WTC11 (cell line): ENCODE data around the gene HS3ST4. TPM values are rescaled to one million over a fixed set of nuclear protein-coding genes. Genes with fewer than 3 reads are reported as not detected.

Experiments
- ATAC-seq: fragments of 200-7000 bp; cut with Tn5 transposase; 2 replicates; pipeline ENCODE4 v1.10.0; 2021; ENCODE audit warnings: mild to moderate bottlenecking, moderate library complexity
- CTCF ChIA-PET: fragments of 300-600 bp; sonication (Branson Sonifier 250); formaldehyde crosslinking; loops from one replicate; lab custom pipeline; 2021; ENCODE audit warnings: antibody characterized with exemption; lab: Charles Lee
- POLR2A ChIA-PET: fragments of 350-600 bp; sonication (Branson Sonifier 250); formaldehyde crosslinking; loops from one replicate; lab custom pipeline; 2021; ENCODE audit warnings: antibody characterized with exemption; lab: Charles Lee
- DNase-seq: peaks from one replicate; pipeline ENCODE4 v3.0.0; 2021; ENCODE audit warnings: low spot score
- H3K27ac Mint-ChIP-seq: 2 replicates; pipeline ENCODE4 v1.8.0; 2021; ENCODE audit warnings: mixed read lengths
- H3K27me3 Mint-ChIP-seq: 2 replicates; pipeline ENCODE4 v1.8.0; 2021; ENCODE audit warnings: low read depth, mild to moderate bottlenecking, moderate library complexity, mixed read lengths
- H3K36me3 Mint-ChIP-seq: 2 replicates; pipeline ENCODE4 v1.8.0; 2021; ENCODE audit warnings: mixed read lengths
- H3K4me1 Mint-ChIP-seq: 2 replicates; pipeline ENCODE4 v1.8.0; 2022; ENCODE audit warnings: mixed read lengths
- H3K4me3 Mint-ChIP-seq: 2 replicates; pipeline ENCODE4 v1.8.0; 2021; ENCODE audit warnings: mild to moderate bottlenecking, moderate library complexity, mixed read lengths
- H3K9me3 Mint-ChIP-seq: 2 replicates; pipeline ENCODE4 v1.8.0; 2021; ENCODE audit warnings: mixed read lengths
- CBFB ChIP-seq: sonication (generic); formaldehyde crosslinking; IDR thresholded peaks from 2 replicates; pipeline ENCODE4 v1.8.1; 2022; ENCODE audit warnings: mild to moderate bottlenecking, low read depth, missing genetic modification reagents
- ELF4 ChIP-seq: sonication (generic); formaldehyde crosslinking; IDR thresholded peaks from 2 replicates; pipeline ENCODE4 v1.8.1; 2022; ENCODE audit warnings: low read depth, mild to moderate bottlenecking, moderate library complexity, missing genetic modification reagents
- FOXK1 ChIP-seq: sonication (generic); formaldehyde crosslinking; IDR thresholded peaks from 2 replicates; pipeline ENCODE4 v1.8.0; 2022; ENCODE audit warnings: mild to moderate bottlenecking, moderate library complexity, missing genetic modification reagents
- NR3C1 ChIP-seq: sonication (generic); formaldehyde crosslinking; conservative IDR thresholded peaks from 2 replicates; pipeline ENCODE4 v1.8.1; 2023; ENCODE audit warnings: low read depth, mild to moderate bottlenecking, missing genetic modification reagents
- RELA ChIP-seq: sonication (generic); formaldehyde crosslinking; IDR thresholded peaks from 2 replicates; pipeline ENCODE4 v1.8.1; 2022; ENCODE audit warnings: missing genetic modification reagents, mild to moderate bottlenecking, borderline replicate concordance
- SP1 ChIP-seq: sonication (generic); formaldehyde crosslinking; conservative IDR thresholded peaks from 2 replicates; pipeline ENCODE4 v1.8.1; 2022; ENCODE audit warnings: missing genetic modification reagents
- TEAD1 ChIP-seq: sonication (generic); formaldehyde crosslinking; IDR thresholded peaks from 2 replicates; pipeline ENCODE4 v1.8.0; 2022; ENCODE audit warnings: mild to moderate bottlenecking, missing genetic modification reagents
- TEAD4 ChIP-seq: sonication (generic); formaldehyde crosslinking; IDR thresholded peaks from 2 replicates; pipeline ENCODE4 v1.8.0; 2022; ENCODE audit warnings: mild to moderate bottlenecking, missing genetic modification reagents
- TP53 ChIP-seq: sonication (generic); formaldehyde crosslinking; IDR thresholded peaks from 2 replicates; pipeline ENCODE4 v1.8.1; 2023; ENCODE audit warnings: mild to moderate bottlenecking, missing genetic modification reagents
- ZNF232 ChIP-seq: sonication (generic); formaldehyde crosslinking; IDR thresholded peaks from 2 replicates; pipeline ENCODE4 v1.8.0; 2022; ENCODE audit warnings: mild to moderate bottlenecking, missing genetic modification reagents
- ZNF317 ChIP-seq: sonication (generic); formaldehyde crosslinking; IDR thresholded peaks from 2 replicates; pipeline ENCODE4 v1.8.1; 2023; ENCODE audit warnings: low read depth, mild to moderate bottlenecking, moderate library complexity, missing genetic modification reagents, borderline replicate concordance
- ZNF423 ChIP-seq: fragments of 250-450 bp; sonication (Bioruptor Pico); IDR thresholded peaks from 2 replicates; pipeline ENCODE4 v2.1.2; 2022; ENCODE audit warnings: mild to moderate bottlenecking, moderate library complexity
- total RNA-seq: library from RNA; stranded (reverse); gene quantifications from 3 replicates; pipeline ENCODE4 v1.2.3, GENCODE V29; 2021
- TF ChIP-seq, protein P1 (sequence below): sonication (generic); formaldehyde crosslinking; IDR thresholded peaks from 2 replicates; pipeline ENCODE4 v1.8.1; 2022; ENCODE audit warnings: low read depth, missing genetic modification reagents, borderline replicate concordance
- TF ChIP-seq, protein P2 (sequence below): fragments of 250-450 bp; sonication (Bioruptor Pico); IDR thresholded peaks from 2 replicates; pipeline ENCODE4 v2.1.2; 2022; ENCODE audit warnings: mild to moderate bottlenecking, moderate library complexity
- TF ChIP-seq, protein P3 (sequence below): sonication (generic); formaldehyde crosslinking; IDR thresholded peaks from 2 replicates; pipeline ENCODE4 v1.8.0; 2022; ENCODE audit warnings: mild to moderate bottlenecking, missing genetic modification reagents
- TF ChIP-seq, protein P4 (sequence below): sonication (generic); formaldehyde crosslinking; IDR thresholded peaks from 2 replicates; pipeline ENCODE4 v1.8.1; 2023; ENCODE audit warnings: mild to moderate bottlenecking, moderate library complexity, missing genetic modification reagents
- TF ChIP-seq, protein P5 (sequence below): sonication (generic); formaldehyde crosslinking; IDR thresholded peaks from 2 replicates; pipeline ENCODE4 v1.8.1; 2023; ENCODE audit warnings: mild to moderate bottlenecking, missing genetic modification reagents, moderate library complexity
- TF ChIP-seq, protein P6 (sequence below): fragments of 250-450 bp; sonication (Bioruptor Pico); IDR thresholded peaks from 2 replicates; pipeline ENCODE4 v1.9.0; 2021; ENCODE audit warnings: moderate library complexity, mild to moderate bottlenecking, inconsistent platforms, borderline replicate concordance
- TF ChIP-seq, protein P7 (sequence below): sonication (generic); formaldehyde crosslinking; IDR thresholded peaks from 2 replicates; pipeline ENCODE4 v1.8.0; 2022; ENCODE audit warnings: missing genetic modification reagents

The HS3ST4 gene
- total RNA-seq, 1 experiment from 2014 or later: 5.4 TPM

DNA sequence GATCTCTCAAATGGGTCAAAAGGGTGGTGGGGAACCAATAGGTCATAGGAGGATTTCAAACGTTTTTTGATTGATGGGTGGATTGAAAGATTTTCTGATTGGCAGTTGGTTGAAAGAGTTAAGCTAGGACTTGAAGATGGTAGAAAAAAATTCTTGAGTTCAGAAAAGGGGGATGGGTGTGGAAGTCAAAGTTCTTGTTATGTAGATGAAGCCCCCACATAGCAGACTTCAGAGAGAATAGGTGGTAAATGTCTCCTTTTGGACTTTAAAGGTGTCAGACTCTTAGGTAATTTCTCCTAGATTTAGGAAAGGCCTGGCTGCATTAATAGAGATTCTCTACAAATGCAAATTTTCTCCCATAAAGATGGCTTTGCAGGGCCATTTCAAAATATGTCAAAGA, 163.3 kb downstream of the HS3ST4 start (continued):
- TF ChIP-seq, protein P1, sequence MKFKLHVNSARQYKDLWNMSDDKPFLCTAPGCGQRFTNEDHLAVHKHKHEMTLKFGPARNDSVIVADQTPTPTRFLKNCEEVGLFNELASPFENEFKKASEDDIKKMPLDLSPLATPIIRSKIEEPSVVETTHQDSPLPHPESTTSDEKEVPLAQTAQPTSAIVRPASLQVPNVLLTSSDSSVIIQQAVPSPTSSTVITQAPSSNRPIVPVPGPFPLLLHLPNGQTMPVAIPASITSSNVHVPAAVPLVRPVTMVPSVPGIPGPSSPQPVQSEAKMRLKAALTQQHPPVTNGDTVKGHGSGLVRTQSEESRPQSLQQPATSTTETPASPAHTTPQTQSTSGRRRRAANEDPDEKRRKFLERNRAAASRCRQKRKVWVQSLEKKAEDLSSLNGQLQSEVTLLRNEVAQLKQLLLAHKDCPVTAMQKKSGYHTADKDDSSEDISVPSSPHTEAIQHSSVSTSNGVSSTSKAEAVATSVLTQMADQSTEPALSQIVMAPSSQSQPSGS (CRISPR knock-in tag): no peak
- TF ChIP-seq ELF4 (CRISPR knock-in tag): no peak
- no peak for TF ChIP-seq CBFB (CRISPR knock-in tag)
- TF ChIP-seq RELA (CRISPR knock-in tag): no peak
- no peak for TF ChIP-seq TP53
- TF ChIP-seq, protein P2, sequence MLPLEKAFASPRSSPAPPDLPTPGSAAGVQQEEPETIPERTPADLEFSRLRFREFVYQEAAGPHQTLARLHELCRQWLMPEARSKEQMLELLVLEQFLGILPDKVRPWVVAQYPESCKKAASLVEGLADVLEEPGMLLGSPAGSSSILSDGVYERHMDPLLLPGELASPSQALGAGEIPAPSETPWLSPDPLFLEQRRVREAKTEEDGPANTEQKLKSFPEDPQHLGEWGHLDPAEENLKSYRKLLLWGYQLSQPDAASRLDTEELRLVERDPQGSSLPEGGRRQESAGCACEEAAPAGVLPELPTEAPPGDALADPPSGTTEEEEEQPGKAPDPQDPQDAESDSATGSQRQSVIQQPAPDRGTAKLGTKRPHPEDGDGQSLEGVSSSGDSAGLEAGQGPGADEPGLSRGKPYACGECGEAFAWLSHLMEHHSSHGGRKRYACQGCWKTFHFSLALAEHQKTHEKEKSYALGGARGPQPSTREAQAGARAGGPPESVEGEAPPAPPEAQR (CRISPR knock-in tag): no peak
- TF ChIP-seq, protein P3, sequence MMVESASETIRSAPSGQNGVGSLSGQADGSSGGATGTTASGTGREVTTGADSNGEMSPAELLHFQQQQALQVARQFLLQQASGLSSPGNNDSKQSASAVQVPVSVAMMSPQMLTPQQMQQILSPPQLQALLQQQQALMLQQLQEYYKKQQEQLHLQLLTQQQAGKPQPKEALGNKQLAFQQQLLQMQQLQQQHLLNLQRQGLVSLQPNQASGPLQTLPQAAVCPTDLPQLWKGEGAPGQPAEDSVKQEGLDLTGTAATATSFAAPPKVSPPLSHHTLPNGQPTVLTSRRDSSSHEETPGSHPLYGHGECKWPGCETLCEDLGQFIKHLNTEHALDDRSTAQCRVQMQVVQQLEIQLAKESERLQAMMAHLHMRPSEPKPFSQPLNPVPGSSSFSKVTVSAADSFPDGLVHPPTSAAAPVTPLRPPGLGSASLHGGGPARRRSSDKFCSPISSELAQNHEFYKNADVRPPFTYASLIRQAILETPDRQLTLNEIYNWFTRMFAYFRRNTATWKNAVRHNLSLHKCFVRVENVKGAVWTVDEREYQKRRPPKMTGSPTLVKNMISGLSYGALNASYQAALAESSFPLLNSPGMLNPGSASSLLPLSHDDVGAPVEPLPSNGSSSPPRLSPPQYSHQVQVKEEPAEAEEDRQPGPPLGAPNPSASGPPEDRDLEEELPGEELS: no peak

DNA sequence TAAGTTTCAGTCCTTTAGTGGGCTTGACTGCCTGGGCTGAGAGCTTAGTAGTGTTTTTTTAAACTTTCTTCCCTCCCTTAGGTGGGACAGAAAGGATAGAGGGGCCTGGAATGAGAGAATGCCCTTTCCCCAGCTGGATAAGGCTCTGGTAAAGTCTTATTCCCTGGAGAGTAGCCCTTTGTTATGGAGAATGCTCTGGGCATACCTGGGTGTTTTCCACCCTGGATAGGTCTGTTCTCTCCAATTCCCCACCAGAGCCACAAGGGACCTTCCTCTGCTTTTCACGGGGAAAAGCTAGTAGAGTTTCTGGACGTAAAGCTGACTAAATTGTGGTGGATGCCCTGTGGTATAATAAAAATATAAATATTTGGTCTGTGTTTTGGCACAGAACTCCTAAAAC, 164.1 kb downstream of the HS3ST4 start:
- peak; percentile 35 for DNase-seq
- no peaks in the 10 kb centered on the region for H3K9me3 Mint-ChIP-seq
- no peaks in the 10 kb centered on the region for H3K36me3 Mint-ChIP-seq
- ChIA-PET CTCF (interaction anchor here (0.9 to 2.1 kb wide), 5 partner anchors 22 to 1254 kb away, joined by 3 to 7 read pairs (median 4); no protein-coding TSS in a partner anchor), POLR2A (interaction anchor here (1.1 kb wide), 1 partner anchor 95 kb away, joined by 3 read pairs; no protein-coding TSS in a partner anchor)
- H3K27ac Mint-ChIP-seq: peak overlapping the region; percentile 98
- TF ChIP-seq, protein P4, sequence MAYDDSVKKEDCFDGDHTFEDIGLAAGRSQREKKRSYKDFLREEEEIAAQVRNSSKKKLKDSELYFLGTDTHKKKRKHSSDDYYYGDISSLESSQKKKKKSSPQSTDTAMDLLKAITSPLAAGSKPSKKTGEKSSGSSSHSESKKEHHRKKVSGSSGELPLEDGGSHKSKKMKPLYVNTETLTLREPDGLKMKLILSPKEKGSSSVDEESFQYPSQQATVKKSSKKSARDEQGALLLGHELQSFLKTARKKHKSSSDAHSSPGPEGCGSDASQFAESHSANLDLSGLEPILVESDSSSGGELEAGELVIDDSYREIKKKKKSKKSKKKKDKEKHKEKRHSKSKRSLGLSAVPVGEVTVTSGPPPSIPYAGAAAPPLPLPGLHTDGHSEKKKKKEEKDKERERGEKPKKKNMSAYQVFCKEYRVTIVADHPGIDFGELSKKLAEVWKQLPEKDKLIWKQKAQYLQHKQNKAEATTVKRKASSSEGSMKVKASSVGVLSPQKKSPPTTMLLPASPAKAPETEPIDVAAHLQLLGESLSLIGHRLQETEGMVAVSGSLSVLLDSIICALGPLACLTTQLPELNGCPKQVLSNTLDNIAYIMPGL: no peak
- TF ChIP-seq SP1 (no peak), ZNF423 (CRISPR knock-in tag) (peak; percentile 97), ZNF232 (CRISPR knock-in tag) (no peak), TEAD4 (CRISPR knock-in tag) (0 out of 2 replicates have a peak, but pooled peaks have one; percentile 22), TEAD1 (CRISPR knock-in tag) (peak; percentile 53; the same call in 1 of the 2 replicates)
- TF ChIP-seq, protein P5, sequence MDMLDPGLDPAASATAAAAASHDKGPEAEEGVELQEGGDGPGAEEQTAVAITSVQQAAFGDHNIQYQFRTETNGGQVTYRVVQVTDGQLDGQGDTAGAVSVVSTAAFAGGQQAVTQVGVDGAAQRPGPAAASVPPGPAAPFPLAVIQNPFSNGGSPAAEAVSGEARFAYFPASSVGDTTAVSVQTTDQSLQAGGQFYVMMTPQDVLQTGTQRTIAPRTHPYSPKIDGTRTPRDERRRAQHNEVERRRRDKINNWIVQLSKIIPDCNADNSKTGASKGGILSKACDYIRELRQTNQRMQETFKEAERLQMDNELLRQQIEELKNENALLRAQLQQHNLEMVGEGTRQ (CRISPR knock-in tag): no peak
- H3K27me3 Mint-ChIP-seq: no peaks in the 10 kb centered on the region
- peak; percentile 95 for ATAC-seq
- H3K4me3 Mint-ChIP-seq: peak overlapping the region; percentile 52
- peaks cover 65% of the 10 kb centered on the region for H3K4me1 Mint-ChIP-seq

DNA sequence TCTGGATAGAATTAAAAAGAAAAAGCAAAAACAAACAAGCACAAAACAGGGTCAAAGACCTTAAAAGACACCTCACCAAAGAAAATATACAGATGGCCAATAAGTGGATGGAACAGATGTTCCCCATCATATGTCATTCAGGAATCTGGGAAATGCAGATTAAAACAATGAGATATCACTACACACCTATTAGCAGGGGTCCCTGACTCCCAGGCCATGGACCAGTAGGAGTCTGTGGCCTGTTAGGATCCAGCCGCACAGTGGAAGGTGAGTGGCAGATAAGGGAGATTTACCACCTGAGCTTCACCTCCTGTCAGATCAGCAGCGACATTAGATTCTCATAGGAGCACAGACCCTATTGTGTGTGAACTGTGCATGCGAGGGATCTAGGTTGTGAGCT, 167.9 kb downstream of the HS3ST4 start:
- Mint-ChIP-seq H3K27me3 (no peaks in the 10 kb centered on the region), H3K36me3 (peaks cover 3% of the 10 kb centered on the region; the same call in 1 of the 2 replicates), H3K9me3 (peaks cover 13% of the 10 kb centered on the region), H3K4me3 (no peak overlapping the region), H3K4me1 (peaks cover 45% of the 10 kb centered on the region), H3K27ac (no peak overlapping the region)
- CTCF ChIA-PET: no interaction called here
- POLR2A ChIA-PET: no interaction called here
- no peak for ATAC-seq
- no peak for DNase-seq
- TF ChIP-seq FOXK1 (no peak), ZNF317 (CRISPR knock-in tag) (no peak), NR3C1 (CRISPR knock-in tag) (no peak)
- TF ChIP-seq, protein P6, sequence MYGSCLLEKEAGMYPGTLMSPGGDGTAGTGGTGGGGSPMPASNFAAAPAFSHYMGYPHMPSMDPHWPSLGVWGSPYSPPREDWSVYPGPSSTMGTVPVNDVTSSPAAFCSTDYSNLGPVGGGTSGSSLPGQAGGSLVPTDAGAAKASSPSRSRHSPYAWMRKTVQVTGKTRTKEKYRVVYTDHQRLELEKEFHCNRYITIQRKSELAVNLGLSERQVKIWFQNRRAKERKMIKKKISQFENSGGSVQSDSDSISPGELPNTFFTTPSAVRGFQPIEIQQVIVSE (CRISPR knock-in tag): no peak
- TF ChIP-seq, protein P7, sequence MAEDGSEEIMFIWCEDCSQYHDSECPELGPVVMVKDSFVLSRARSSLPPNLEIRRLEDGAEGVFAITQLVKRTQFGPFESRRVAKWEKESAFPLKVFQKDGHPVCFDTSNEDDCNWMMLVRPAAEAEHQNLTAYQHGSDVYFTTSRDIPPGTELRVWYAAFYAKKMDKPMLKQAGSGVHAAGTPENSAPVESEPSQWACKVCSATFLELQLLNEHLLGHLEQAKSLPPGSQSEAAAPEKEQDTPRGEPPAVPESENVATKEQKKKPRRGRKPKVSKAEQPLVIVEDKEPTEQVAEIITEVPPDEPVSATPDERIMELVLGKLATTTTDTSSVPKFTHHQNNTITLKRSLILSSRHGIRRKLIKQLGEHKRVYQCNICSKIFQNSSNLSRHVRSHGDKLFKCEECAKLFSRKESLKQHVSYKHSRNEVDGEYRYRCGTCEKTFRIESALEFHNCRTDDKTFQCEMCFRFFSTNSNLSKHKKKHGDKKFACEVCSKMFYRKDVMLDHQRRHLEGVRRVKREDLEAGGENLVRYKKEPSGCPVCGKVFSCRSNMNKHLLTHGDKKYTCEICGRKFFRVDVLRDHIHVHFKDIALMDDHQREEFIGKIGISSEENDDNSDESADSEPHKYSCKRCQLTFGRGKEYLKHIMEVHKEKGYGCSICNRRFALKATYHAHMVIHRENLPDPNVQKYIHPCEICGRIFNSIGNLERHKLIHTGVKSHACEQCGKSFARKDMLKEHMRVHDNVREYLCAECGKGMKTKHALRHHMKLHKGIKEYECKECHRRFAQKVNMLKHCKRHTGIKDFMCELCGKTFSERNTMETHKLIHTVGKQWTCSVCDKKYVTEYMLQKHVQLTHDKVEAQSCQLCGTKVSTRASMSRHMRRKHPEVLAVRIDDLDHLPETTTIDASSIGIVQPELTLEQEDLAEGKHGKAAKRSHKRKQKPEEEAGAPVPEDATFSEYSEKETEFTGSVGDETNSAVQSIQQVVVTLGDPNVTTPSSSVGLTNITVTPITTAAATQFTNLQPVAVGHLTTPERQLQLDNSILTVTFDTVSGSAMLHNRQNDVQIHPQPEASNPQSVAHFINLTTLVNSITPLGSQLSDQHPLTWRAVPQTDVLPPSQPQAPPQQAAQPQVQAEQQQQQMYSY (CRISPR knock-in tag): no peak
